ENCODE data around the gene MATN1.
"Not testable (repeated sequence)": the region's sequence is repeated elsewhere in the genome, so short reads cannot be mapped to it uniquely, and the experiment has no call there.

Gene MATN1

DNA sequence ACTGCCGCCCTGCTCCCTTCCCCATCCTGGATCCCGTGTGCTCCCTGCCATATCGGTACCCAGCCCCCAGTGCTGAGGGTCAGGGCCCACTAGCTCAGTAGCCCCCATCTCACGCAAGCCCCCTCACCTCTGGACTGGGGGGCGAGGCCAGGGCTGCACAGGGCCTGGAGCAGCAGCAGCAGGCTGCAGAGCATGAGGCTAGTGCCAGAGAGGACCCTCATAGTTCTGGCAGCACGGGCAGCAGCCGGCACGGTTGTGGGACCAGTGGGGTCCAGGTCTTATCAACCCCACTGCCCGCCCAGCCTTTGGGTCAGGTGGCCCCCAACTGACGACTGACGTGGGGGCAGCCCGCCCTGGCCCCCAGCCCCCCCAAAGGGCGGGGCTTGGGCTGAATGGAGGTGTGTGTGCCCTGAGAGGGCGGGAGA, at the start of gene MATN1:
Gene MATN1 (minus strand): TSS at position 255 of the 425 bp plus-strand sequence. CDS start 34 bp downstream, at position 221.
- DNase-seq, result no peak

- no peak for DNase-seq
These were observed 47.6 kb upstream of the MATN1 start for GRCh38 chr1:30771005-30771404.

DNA sequence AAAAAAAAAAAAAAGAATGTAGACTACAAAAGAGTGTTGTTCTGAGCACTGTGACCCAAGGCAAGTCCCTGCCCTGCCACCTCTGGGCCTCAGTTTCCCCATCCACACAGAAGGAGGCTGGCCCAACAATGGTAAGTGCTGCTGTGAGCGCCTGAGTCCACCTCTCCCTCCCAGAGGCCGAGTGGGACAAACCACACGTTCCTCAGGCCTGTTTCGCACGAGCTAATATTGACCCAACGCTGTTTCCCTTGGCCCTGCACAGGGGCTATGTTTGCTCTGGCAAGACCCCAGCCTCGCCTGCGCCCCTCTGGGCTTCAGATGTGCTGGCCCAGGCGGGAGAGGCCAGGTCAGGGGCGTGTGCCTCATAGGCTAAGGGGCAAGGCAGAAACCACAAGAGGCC, 46.8 kb upstream of the MATN1 start:
- DNase-seq, result no peak

DNA sequence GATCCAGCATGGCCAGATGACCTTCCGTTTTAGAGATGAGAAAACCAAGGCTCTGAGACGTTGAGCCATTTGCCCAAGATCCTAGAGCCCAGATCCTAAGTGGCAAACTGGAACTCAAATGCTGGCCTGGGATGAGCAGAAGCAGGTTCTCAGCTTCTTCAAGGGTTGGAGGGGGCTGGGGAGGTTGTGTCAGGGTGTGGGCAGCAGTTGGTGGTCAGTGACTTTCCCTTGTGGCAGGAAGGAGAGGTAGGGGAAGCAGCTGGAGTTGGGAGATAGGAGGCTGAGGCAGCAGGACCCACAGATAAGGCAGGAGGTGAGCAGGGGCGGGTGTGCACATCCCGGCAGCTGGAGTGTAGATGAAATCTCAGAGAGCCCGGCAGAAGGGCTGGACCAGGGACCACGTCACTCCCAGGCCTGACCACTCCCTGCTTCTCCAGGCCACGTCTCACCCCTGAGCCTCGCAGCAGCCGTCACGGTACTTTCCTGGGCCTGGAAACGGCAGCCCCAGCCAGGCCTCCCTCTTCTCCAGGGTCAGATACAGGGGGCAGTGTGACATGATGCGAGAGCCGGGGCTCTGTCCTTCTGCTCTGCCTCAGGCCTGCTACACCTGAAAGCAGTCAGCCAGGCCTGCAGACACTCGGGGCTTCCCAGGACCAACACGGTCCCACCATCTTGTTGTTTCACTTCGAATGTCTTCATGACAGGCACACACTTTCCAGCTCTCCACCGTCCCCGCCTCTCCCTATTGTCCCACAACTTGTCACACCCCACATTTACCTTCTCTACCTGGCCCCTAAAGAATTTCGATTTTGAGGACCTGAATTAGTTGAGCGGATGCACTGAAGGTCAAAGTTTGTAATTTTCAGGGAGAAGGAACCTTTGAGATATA, 45.7 kb upstream of the MATN1 start:
- no peak for DNase-seq

DNA sequence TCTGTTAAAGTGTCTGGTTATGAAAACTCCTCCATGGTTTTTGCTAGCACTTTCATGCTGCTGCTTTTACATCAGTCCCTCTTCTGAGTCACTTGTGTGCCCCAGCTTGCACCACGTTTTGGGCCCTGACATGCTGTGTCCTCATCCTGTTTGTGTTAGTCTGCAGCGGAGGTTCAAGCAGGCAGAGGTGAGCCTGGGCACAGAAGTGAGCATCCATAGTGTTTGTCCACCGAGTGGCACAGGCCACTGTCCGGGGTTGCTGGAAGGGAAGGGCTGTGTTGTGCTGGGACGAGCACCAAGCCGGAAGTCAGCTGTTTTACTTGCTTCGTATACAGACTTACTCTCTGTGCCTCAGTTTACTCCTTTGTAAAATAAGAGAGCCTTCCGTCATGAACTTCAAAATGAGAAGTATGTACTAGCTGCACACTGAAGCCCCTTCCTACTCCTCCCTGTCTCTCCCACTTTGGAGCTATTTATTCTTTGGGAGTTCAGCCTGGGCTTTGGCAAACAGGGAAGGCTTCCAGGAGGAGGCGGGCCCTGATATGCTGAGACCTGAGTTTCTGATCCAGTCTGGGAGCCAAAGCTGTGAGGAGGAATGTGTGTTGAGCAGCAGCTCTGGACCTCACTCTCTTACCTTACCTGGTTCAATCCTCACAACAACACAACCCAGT, 44.9 kb upstream of the MATN1 start:
- no peak for DNase-seq

DNA sequence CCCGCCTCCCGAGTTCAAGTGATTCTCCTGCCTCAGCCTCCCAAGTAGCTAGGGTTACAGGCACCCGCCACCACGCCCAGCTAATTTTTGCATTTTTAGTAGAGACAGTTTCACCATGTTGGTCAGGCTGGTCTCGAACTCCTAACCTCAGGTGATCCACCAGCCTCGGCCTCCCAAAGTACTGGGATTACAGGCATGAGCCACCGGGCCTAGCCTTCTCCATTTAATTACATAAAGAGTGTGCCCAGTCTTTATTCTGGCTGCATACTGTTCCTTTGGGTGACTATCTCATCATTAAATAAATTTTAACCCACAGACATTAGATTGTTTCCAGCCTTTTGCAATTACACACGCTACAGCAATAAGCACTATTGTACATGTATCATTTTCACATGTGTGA, 43.6 kb upstream of the MATN1 start:
- DNase-seq, result not testable (repeated sequence)

- DNase-seq, result no peak
These were observed 42.4 kb upstream of the MATN1 start for GRCh38 chr1:30765556-30766434.

DNA sequence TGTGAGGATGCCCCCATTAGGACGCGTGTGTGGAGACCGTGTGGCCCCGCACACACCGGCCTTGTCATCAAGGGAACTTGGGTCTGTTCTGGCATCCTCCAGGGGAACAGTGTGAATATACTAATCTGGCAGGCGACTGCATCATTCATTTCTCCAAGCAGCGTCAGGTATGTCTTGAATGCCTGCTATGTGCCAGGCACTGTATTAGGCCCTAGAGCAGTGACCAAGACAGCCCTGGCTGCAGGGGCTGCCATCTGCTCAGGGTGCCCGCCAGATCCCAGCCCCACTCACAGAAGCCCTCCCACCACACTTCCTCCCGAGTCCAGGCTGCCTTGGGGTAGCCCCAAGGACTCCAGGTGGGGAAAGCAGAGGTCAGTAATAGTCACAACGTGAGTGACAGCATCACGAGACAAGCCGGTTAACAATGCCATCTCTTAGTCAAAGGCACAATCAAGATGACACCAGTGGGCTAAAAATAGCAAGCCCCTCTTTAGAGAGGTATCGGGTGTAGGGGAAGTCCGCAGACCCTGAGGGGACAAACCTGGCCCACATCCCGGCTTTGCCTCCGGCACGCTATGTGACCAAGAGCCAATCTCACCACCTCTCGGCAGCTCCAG, 41.7 kb upstream of the MATN1 start:
- no peak for DNase-seq

DNA sequence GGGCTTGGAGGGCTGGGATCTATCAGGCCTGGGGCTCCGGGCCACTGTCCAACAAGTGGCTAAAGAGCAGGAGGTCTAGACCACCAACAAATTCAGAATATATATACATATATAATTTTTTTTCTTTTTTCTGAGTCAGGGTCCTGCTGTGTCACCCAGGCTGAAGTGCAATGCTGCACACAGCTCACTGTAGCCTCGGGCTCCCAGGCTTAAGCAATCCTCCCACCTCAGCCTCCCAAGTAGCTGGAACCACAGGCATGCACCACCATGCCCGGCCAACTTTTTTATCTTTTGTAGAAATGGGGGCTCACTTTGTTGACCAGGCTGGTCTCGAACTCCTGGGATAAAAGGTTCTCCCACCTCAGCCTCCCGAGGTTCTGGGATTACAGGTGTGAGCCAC, 41.0 kb upstream of the MATN1 start:
- no peak for DNase-seq

DNA sequence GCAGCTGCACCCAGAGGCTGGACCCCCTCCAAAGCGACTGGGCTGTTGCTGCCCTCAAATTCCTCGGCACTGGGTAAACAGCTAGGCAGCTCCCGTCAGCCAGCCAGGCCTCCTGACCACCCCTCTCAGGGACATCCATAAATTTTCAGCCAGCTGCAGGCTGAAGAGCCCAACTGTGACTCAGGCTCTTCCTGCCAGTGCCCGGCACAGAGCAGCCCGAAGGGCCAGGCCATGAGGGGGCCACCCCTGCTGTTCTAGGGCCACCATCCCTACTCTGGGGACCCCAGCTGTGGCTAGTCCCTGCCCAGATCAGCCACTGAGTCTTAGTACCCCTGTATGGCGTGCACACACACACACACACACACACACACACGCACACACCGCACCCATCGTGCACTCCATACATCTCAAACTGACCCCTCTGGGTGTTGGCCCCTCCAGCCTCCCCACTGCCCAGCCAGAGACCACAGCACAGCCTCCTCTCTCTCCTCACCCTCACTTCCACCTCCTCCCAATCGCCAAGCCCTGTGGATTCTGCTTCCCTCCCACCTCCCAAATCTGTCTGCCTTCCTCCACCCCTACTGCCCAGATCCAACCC, 40.4 kb upstream of the MATN1 start:
- no peak for DNase-seq

DNA sequence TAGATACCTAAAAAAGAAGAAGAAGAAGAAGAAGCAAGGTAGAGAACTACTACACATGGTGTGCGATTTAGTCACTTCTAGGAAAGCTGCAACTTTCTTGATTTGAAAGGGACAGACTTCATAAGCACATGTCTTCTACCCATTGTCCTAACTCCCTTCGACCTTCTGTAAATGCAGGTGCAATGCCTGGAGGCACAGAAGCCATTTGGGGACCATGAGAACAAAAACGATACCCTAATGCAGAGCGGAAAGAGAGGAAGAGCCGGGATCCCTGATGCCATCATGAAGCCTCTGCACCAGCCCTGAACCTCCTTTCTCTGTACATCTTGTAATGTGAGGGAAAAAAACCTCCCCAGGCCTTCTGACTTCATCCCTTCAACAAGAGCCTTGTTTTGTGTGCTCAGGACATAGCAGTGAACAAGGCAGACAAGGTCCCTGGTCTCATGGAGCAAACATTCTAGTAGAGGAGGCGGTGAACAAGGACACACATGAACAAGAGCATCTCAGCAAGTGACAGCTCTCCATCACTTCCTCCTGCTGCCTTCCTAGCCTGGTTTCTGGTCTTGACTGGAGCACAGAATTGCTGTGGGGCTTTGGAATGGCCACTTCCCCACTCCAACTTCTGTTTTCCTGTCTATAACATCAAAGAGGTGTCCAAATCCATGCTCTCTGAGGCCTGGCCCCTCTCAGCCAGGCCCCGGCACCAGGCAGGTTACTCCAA, 39.7 kb upstream of the MATN1 start:
- no peak for DNase-seq

DNA sequence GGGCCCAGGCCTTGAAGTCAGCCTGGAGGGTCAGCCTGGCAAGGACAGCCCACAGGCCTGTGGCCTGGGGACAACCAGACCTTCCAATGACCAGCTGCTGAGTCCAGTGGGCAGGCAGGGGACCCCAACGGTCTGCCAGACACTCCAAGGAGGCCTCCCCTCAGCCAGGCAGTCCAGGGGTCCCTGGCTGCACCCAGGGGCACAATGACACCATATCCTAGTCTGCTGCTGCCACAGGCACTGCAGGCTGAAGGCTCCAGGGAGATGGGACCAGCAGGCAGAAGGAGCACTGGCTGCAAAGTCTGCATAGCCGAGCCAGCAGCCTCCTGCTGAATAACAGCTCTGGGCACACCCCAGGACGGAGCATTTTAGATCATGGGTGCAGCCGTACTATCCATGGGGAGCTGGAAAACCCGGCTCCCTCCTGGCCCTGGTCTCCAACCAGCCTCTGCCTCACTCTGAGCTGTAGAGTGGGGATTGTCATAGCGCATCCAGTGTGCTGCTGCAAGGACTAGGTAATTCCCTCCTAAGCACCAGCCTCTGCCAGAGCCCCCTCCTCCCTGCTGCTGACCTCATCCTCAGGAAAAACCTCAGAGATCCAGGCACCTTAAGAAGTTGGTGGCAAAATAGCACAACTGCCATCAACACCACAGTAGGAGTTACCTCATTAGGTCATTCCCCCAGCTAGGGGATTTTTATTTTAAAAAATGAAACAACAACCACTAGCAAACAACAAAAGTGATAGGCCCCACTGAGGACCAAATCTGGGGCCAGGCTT, 39.0 kb upstream of the MATN1 start:
- no peak for DNase-seq

DNA sequence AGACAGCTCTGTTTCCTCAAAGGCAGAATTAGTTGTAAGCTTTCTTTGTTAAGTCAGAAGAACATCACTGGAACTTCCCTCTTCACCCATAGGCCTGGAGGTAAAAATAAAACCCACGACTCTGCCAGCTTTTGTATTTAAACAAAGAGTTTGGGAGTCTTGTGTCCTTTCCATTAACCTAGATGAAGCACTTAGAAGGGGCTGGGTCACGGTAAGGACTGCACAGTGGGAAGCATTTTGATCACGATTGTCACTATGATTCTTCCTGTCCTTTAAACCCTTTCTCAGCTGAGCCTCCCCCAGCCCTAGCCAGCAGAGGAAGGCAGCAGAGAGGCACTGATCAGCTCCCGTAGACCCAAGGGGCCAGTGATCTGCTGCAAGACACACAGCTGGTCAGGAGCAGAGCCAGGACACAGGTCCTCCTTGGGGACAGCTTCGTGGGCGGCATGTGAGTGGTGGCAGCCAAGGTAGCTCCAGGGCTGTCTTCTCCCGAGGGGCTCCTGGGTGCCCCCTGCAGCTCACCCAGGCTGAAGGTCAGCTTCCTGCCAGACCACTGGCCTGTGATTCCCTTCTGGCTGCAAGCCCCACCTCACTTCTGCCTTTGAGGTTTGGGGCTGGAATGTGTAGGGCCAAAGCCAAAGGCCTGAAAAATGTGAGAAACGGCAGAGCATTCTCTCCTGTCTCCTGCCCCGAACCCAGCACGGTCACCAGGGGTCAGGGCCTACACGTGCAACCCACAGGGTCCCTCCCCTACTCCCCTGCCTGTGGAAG, 38.2 kb upstream of the MATN1 start:
- no peak for DNase-seq

GRCh38 chr1:30760596-30761324, 37.4 kb upstream of the MATN1 start:
- no peak for DNase-seq

- DNase-seq, result no peak
These were observed 36.4 kb upstream of the MATN1 start for GRCh38 chr1:30759718-30760281.

- DNase-seq, result no peak
These were observed 35.5 kb upstream of the MATN1 start for GRCh38 chr1:30758785-30759380.

DNA sequence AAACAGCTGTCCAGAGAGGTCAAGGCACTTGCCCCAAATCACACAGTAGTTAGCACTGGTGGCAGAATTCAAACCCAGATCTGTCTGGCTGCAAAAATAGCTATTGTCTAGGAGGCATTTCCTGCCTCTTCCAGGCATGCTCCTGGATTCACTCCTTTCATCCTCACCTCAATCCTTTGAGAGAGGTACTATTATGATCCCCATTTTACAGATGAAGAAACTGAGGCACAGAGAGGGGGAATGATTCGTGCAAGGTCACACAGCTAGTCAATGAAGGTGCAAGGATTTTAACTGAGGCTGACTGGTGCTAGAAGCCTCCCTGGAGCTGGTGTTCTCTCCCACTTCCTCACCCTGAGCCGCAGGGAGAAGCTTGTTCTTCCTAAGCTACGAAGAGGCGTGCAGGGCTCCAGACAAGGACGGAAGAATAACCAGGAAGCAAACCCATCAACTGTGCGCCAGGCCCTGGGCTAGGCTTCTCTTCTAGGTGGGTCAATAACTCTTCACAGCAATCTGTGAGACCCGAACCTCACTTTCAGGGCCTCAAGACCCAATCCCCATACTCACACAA, 34.8 kb upstream of the MATN1 start:
- DNase-seq, result no peak

Data from NK-92 treated with Interleukin-12 subunit alpha and Interleukin-12 subunit beta, amount 100 ng/mL, for 24 hours (cell line).